ENCODE measurements around the gene NAP1L4.

NAP1L4 gene

DNA sequence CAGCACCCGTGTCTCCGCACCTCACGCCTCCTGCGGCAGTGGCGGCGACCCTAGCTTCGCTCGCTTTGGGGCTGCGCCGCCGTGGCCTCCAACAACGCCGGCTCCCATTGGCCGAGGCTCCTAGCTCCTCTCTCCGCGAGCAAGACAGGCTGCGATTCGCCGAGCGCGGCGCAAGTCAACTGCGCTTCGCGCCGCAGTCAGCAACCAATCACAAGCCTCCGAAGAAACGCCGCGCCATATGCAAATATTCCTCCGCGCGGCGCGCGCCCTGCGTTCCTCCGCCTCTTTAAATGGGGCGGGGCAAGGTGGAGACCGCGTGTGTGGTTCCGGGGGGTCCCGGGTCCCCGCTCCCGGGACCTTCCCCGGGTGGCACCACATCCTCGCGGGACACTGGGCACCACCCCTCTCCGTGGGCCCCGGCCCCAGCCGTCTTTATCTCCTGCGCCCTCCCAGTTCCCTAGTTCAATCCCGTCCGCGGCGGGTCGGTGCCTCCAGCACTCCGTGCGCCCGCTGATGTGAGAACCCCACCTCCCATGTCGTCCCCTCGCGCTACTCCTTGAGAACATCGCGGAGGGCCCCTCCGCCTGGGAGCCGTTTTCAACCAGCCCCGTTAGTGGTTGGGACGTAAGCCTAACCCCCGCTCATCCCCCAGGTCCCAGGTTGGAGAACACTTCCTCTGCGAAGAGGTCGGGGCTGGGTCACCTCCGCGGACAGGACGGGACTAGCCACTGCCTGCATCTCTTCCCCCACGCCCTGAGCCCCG is at the start of gene NAP1L4:
NAP1L4 (minus strand) TSS at position 96 of the 763 bp plus-strand sequence. CDS start 13,109 bp downstream, outside the sequence.
- DNase-seq: peak; percentile 96

GRCh38 chr11:3040881-3041280 is 48.8 kb upstream of the NAP1L4 start:
- DNase-seq: no peak

GRCh38 chr11:3037945-3038271 is 45.8 kb upstream of the NAP1L4 start:
- no peak for DNase-seq

DNA sequence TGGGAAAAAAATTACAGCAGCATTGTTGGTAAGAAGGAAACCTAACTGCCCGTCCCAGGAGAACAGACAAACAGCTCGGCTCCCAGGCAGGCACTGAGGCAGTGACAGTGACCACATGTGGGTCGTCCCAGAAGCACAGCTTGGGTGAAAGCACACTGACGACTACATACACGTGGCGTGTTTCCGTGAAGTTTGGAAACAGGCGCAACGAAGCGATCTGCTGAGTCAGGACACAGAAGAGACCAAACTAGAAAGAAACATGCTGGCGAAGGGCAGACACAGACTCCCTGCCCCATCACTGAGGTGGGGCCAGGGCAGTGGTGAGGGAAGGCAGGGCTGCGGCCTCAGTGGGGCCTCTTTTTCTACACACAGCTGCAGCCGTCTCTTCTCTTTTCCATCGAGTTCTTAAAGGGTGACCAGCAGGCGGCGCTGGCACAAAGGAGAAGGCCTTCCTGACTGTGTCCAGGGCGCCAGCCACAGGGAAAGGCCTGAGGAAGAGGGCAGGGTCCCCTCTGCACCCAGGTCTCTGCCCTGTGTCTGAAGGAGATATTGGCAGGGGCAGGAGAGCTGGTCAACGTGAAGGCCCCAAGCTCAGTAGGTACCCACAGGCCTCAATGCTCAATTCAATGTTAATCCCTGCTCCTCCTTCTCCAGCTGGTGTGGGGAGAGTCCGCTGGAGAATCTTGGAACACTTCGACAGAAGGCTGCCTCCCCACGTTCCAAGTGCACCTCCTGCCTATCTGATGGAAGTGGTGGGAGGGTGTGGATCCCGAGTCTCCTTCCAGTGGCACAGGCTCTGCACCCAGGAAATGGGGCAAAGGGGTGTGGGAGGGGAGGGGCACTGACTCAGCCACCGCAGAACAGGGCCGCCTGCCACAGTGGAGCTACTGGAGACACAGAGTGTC is 45.2 kb upstream of the NAP1L4 start:
- DNase-seq: peak; percentile 16

- DNase-seq: no peak
Measured at GRCh38 chr11:3036419-3036818, 44.3 kb upstream of the NAP1L4 start.

GRCh38 chr11:3035333-3035732 is 43.2 kb upstream of the NAP1L4 start:
- no peak for DNase-seq

DNA sequence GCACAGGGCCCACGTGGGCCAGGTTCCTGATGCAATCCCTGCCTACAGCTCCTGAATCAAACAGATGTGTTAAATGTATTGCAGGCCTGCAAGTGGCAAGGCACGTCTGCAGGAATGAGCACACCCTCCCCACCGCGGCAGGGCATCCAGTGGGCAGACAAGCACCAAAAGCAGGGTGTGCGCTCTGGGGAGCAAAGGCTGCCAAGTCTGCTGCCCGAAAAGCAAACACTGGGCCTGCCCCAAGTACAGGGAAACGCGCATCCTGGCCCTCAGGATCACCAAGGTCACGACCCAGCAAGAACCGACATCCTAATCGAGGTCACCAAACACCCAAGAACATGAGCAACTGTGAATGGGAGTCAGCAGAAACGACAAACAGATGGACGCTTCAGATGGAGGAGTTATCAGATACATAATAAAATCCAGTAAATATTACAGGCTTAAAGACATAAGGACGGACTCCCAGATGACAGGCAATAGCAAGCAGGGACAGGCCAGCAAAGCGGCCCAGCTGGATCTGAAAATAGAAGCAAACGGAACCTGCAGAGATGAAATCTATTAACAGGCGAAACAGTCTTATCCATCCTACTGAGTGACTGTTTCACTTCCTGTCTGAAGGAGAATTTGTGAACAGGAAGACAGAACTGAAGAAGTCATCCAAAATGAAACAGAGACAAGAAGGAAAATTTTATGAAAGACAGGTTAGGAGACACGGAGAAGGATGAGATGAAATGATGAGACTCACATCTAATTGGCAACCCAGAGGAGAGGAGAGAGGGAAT is 38.4 kb upstream of the NAP1L4 start:
- no peak for DNase-seq

DNA sequence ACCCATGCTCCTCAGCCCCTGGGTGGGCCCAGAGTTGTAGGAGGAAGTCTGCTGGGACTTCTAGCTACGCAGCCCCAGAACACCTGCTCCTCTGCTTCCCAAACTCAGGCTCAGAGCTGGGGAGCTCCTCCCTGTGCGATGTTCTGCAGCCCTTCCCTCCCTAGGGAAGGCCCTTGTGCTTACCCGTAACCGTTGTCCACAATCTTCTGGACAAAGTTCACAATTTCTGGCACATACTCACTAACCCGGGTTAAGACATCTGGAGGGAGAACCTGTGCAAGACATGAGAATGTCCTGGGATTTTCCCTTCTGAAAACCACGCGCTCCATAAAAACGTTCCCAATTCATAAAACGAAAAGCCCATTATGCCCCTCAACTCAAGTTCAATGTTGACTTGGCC is 36.7 kb upstream of the NAP1L4 start:
- no peak for DNase-seq

DNA sequence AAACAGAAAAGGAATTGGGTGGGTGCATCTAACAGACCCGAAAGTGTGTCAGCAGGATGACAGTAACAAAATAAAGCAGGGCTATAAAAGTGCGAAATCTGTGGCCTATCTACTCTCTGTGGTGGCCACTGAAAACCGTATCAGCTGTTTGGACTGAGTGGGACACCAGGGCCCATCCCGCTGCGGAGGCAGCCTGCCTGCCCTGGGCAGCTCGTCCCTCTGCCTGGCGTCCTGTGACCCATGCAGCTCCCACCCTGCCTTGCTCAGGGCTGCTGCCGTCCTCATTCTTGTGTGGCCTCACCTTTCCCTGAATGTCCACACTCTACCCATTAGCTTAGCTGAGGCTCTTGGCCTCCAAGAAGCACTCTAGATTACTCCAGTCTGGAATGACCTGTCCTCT is 34.7 kb upstream of the NAP1L4 start:
- no peak for DNase-seq

GRCh38 chr11:3022982-3023381 is 30.9 kb upstream of the NAP1L4 start:
- no peak for DNase-seq

DNA sequence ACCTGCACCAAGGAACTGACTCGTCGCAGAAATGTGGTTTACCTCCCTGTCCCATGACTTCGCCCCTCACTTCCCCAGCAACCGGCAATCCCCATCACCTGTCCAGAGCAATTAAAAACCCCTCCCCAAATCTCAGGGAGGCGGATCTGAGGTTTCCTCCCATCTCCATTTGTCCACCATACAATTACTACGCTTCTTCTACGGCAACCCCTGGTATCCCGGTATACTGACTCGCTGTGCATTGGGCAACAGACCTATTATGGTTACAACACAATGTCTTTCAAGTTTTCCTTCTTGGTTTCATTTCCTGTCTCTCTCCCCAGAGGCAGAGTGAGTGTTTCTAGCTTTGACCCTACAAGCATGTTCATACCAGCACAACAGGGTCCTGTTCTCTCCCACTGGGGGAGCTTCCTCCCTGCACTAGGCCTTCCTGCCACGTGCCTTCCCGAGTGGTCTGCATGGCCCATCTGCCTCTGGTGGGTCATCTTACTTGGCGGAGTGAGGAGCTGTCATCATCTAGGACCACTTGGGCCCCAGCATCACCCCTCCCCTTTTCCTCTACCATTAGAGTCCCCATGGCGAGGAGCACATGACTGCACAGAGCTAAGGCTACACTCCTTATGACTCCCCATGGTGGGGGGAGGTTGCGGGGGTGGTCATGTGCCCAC is 30.3 kb upstream of the NAP1L4 start:
- no peak for DNase-seq

- no peak for DNase-seq
Measured at GRCh38 chr11:3021125-3021524, 29.0 kb upstream of the NAP1L4 start.

- DNase-seq: no peak
Measured at GRCh38 chr11:3020011-3020410, 27.9 kb upstream of the NAP1L4 start.

GRCh38 chr11:3018596-3018995 is 26.5 kb upstream of the NAP1L4 start:
- no peak for DNase-seq

- DNase-seq: no peak
Measured at GRCh38 chr11:3016861-3017260, 24.7 kb upstream of the NAP1L4 start.

DNA sequence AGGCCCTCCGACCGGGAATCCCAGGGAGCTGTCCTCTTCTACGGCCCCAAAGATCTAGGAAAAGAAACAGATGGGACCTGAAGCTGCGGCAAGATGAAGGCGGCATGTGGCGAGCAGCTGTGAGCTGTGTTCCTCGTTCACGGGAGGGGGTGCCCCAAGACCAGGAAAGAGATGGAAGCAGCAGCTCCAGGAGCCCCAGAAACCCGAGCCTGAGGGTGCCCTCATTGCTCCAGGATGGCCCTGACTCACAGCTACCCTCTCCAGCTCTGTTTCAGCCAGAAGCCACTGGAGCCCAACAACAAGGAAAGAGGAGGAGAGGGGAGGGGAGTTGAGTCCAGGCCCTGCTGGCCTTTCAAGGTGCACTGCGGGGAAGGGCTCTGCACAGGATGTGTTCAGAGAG is 23.7 kb upstream of the NAP1L4 start:
- DNase-seq: no peak

DNA sequence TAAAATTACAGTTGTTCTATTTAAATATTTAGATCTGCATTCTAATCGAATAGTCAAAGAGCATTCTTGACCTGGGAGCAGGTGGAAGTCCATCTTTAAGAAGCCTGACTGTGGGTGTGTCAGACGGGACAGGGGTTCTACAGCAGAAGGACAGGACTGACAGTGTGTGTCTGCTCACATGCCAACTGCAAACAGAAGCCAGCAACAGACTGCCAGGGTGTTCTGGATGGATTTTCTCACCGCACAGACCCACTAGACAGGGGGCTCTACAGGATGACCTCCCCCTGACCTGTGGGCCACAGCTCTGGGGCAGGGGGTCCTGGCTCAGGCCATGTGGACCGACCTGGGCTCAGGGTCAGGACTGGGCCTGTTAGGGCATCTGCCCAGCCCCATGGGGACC is 22.8 kb upstream of the NAP1L4 start:
- no peak for DNase-seq

GRCh38 chr11:3014057-3014938 is 22.2 kb upstream of the NAP1L4 start:
- DNase-seq: peak; percentile 53

DNA sequence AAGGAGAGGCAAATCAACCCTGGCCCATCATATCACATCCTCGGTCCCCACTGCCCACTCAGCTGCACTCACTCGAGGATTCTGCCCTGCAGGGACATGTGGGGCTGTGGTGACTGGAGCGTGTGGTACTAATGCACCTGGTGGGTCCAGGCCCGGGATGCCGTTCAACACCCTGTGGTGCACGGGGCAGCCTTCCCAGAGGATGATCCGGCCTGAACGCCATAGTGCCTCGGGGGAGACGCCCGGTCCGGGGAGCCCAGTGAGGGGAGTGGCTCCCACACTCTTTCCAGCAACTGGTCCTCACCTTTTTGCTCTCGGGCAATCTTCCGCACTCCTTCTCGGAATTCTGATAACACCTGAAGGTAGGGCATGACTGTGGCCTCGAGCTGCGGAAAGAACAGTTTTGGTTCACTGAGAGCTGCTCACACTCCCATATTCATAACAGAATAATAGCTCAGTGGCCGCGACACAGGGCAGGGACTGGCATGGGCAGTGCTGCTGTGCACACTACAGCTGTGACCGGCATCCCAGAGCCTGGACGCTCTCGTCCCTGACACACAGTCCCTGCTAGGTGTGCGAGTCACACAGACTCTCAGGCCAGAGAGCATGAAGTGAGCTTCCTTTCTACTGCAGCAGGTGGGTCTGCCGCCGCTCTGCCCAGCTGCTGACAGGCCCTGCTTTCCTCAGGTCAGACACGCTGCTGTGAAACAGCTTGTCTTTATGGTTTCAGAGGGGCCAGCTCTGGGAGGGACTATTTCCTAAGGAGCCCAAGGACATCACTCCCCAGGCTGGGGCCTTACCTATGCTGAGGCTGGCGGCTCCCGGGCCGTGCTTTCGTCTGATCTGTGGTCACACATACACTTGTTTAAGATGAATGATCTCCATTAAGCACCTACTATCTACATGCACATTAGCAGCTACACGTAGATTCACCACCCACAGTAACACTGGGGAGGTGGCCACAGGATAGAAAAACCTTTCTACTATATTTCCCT is 20.1 kb upstream of the NAP1L4 start:
- no peak for DNase-seq

DNA sequence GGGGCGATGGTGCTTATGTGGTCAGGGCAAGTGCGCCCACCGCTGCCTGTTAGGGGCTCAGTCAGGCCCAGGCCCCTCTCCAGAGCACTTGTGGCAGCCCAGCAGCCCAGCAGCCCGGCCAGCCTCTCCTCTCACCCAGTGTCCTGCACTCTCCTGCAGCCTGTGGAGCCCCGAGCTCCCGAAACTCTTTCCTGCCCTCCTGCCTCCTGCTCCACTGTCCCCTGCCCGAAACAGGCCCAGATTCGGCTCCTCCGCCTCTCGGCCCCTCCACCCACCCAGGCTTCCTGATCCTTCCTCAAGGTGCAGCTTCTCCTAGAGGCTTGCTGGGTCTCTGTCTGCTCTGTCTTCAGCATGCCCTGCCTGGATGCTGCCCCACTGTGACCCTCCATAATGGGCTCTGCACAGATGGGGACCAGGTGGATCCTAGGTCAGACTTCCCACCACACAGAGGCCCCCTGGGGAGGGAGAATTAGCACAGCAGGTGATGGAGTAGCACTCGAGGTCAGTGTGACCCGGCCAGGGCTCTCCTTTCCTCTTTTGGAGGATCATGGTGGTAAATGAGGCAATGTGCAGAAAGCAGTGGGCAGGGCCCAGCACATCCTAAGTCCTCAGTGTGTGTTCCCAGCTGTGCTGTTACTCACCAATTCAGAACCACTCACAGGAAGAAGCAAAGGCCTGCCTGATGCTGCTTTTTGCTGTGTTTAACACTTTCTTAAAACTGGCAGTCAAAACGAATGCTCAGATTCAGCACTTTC is 18.6 kb upstream of the NAP1L4 start:
- DNase-seq: no peak

Measured in stimulated activated CD4-positive, alpha-beta T cell treated with anti-CD3 and anti-CD28 coated beads, Interleukin-1b, Interleukin-23, amount 100 ng/mL, for 48 hours (primary cell).